ENCODE measurements around the gene SETD4.
"Not testable (repeated sequence)": the region's sequence is repeated elsewhere in the genome, so short reads cannot be mapped to it uniquely, and the experiment has no call there.

Gene SETD4

GRCh38 chr21:36060159-36060921 is at the start of gene SETD4:
TSS of gene SETD4 (minus strand) at chr21:36060526. CDS start at chr21:36058888, 1,638 bp downstream.
- DNase-seq, result peak; percentile 96

GRCh38 chr21:36109868-36110267 is 49.5 kb upstream of the SETD4 start:
- DNase-seq, result no peak

GRCh38 chr21:36105327-36105842 is 45.1 kb upstream of the SETD4 start:
- no peak for DNase-seq

GRCh38 chr21:36104317-36105300 is 44.3 kb upstream of the SETD4 start:
- DNase-seq, result peak; percentile 66

GRCh38 chr21:36103434-36103833 is 43.1 kb upstream of the SETD4 start:
- DNase-seq, result no peak

DNA sequence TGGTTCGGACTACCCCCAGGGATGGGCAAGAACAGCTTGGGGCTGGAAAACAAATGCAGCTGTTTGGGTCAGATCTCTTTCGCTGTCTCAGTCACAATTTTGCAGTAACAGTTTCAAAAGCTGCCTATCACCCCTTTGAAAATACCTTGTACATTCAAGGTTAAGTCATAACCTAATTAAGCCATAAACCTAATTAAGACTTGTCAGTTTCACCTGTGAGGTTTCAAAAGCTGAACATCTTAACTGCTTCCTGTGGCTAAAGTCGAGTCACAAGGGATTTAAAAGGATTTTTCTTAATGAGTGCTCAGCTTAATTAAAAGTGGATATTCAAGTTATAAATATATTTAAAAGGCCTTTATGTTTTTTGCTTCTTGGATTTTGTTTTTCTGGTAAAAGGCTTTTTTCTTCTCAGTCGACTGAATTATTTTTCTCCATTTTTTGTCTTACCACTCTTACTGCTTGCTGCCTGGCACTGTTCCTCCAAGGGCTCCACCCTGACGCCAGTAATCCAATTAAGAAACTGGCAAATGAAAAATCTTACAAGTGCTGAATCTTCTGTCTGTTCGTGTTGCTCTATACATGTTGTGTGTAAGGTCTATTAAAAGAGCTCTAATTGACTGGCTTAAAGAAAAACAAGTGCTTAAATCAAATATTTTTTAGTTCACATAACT is 40.8 kb upstream of the SETD4 start:
- no peak for DNase-seq

DNA sequence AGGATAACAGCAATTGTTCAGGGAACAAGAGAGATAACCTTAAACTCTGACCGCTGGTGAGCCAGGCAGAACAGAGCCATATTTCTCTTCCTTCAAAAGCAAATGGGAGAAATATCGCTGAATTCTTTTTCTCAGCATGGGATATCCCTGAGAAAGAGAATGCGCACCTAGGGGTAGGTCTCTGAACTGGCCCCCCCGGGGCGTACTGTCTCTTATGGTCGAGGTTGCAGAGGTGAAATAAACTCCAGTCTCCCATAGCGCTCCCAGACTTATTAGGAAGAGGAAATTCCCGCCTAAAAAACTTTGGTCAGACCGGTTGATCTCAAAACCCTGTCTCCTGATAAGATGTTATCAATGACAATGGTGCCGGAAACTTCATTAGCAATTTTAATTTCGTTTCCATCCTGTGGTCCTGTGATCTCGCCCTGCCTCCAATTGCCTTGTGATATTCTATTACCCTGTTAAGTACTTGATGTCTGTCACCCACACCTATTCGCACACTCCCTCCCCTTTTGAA is 39.4 kb upstream of the SETD4 start:
- not testable (repeated sequence) for DNase-seq

DNA sequence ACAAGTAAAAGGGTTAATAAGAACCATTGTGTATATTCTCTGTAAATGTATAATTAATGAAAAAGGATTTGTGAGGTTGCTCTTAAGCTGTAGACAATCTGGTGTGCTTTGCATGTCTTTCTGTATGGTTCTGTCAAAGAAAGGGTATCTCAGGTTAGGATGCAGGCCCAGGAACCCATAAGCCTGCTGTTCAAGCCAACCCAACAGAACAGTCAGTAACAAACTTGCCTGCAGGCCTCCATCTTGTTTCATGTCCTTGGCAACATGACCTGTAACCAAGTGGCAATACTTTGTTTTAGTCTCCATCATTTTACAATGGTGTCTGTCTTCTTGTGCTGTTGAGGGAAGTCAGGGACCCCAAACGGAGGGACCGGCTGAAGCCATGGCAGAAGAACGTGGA is 38.7 kb upstream of the SETD4 start:
- no peak for DNase-seq

- no peak for DNase-seq
Measured at GRCh38 chr21:36098182-36098532, 37.8 kb upstream of the SETD4 start.

DNA sequence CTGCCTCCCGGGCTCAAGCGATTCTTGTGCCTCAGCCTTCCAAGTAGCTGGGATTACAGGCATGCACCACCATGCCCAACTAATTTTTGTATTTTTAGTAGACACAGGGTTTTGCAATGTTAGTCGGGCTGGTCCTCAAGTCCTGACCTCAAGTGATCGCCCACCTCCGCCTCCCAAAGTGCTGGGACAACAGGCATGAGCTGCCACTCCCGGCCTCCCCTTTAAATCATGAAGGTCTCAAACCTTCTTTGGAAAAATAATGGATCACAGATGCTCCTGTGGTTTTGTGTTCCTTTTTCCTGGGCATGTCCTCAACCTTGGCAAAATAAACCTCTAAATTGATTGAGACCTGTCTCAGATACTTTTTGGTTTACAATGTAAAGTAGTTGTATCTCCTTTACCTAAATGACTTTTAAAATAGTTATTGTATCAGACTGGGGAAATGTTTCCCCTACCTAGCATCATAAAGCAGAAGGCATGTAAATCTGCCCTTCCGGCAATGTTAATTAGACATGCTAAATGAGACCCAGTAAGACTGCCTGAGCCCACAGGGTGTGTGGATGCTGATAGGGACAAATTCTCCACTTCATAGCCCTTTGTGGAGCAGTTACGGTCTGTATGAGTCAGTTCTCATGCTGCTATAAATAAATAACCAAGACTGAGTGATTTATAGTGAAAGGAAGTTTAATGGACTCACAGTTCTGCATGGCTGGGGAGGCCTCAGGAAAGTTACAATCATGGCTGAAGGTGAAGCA is 37.3 kb upstream of the SETD4 start:
- DNase-seq, result no peak

DNA sequence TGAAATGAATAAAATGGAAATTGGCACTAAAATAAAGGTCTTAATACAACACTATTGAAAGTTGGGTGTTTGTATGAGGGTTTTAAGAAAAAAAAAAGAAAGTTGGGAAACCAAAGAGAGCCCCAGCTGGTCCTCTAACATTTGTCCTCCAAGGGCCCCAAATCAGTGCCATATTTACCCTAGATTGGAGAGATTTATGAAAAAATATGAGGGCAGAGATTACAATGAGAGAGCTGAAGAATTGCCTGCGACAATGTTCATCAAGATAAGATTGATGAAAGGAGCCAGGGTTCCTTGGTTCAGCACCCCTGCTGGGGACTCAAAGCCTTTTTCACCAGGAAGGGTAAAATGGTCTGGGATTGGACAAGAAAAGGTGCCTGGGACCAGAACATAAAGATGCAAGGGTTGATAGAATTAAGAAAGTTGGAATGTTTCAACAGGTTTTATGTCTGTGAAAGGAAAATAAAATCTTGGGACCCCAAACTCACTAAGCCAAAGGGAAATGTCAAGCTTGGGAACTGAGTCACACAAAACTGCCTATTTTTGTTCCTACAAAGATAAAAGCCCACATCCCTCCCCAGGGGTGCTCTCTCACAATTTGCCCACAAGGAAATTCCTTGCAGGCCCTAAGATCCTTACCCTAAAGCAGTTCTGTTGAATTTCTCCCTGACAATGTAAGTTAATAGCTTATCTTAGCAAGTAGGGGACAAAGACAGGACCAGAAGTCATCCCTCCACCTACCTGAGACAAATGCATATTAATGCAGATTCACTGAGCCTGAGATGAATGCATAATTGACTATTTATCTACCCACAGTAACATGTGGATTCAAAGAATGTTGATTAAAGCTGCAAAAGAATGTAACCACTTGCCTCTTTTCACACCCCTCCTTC is 36.3 kb upstream of the SETD4 start:
- DNase-seq, result no peak

GRCh38 chr21:36093512-36093911 is 33.2 kb upstream of the SETD4 start:
- no peak for DNase-seq

GRCh38 chr21:36092681-36093080 is 32.4 kb upstream of the SETD4 start:
- DNase-seq, result no peak

DNA sequence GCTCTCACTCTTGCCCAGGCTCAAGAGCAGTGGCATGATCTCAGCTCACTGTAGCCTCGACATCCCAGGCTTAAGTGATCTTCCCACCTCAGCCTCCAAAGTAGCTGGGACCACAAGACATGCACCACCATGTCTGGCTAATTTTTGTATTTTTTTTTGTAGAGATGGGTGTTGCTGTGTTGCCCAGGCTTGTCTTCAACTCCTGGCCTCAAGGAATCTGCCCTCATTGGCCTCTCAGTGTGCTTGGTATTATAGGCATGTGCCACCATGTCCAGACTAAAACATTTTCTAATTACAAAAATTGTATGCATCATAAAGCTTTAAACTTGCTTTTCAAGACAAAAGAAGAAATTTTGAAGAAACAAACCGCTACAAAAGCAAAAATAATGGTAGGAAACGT is 29.6 kb upstream of the SETD4 start:
- no peak for DNase-seq

DNA sequence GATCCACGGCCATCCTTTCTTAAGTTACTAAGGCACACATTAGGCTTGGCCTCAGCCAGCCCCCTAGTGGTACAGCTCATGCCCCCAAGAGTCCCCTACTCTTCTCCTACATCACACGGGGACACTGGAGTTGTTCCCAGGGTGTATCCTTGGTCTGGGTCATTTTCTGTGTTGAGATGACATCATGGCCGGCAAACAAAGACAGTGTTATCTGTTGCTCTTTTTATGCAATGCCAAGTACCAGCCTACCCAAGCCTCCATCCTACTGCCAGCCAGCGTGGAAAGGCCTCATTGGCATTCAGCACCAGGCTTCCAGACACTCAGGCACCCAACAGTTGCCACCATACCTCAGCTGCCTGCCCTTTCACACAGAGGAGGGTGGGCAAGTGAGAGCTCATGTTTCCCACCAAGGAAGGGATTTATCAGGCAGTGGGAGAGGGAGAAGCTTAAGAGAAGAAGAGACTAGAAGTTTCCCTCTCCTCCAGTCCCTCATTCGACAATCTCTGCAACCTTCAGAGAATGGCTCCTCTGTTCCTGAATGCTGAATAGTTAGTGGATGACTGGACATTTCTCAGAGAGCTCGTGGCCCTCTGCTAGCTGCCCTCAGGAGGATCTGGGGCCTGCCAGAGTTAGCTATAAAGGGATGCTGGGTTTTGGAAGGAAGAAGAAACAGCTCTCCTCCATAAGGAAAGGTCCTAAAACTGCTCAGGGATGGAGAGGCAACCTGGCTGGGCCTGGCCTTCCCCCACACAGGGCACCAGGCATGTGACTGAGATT is 27.2 kb upstream of the SETD4 start:
- no peak for DNase-seq

DNA sequence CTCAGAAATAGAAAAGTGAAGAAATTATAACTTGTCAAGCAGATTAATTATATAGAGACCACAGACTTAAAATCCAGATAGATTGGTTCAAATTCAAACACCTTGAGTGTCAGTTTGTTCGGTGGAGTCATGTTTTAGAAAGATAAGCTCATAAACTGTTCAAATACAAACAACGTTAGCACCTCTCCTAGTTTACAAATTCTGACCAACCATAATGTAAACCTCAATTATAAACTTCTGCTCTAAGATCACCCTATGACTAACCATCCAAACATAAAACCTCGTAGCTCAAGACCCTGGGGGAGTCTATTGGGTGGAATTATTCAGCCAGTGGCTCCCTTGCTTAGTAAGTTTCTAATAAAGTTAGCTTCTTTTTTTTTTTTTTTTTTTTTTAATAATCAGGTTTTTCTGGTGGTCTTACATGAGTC is 21.9 kb upstream of the SETD4 start:
- DNase-seq, result peak; percentile 30

GRCh38 chr21:36080386-36080785 is 20.1 kb upstream of the SETD4 start:
- DNase-seq, result no peak

GRCh38 chr21:36079671-36080070 is 19.3 kb upstream of the SETD4 start:
- DNase-seq, result no peak

- DNase-seq, result peak; percentile 45
Measured at GRCh38 chr21:36079010-36079649, 18.8 kb upstream of the SETD4 start.

DNA sequence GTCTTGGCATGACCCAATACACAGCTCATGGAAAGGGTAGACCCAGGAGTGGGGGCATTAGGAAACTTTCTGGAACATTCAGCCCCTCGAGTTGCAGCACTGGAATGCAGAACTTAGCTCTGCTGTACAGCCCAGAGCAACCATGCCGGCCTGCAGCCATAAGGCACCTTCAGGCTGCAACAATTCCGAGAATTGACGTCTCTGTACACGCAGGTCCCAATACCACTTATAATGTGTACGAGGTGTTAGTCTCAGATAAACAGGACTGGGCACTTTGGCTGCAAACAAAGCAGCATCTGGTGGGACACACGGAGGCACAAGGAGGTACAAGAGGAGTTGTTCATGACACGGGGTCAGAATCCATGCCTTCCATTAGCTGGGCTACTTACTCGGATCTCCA is 17.4 kb upstream of the SETD4 start:
- no peak for DNase-seq
